HG02571 (cell line): Measurements from ENCODE around the gene ZNF143.
"Not testable (repeated sequence)": the region's sequence is repeated elsewhere in the genome, so short reads cannot be mapped to it uniquely, and the experiment has no call there.

Experiments used
- ATAC-seq: cut with Tn5 transposase; IDR thresholded peaks from one replicate; pipeline ENCODE4 v1.9.1; 2021; ENCODE audit warnings: mild to moderate bottlenecking, moderate library complexity; ENCODE audit not compliant: unreplicated experiment

ZNF143 gene

DNA sequence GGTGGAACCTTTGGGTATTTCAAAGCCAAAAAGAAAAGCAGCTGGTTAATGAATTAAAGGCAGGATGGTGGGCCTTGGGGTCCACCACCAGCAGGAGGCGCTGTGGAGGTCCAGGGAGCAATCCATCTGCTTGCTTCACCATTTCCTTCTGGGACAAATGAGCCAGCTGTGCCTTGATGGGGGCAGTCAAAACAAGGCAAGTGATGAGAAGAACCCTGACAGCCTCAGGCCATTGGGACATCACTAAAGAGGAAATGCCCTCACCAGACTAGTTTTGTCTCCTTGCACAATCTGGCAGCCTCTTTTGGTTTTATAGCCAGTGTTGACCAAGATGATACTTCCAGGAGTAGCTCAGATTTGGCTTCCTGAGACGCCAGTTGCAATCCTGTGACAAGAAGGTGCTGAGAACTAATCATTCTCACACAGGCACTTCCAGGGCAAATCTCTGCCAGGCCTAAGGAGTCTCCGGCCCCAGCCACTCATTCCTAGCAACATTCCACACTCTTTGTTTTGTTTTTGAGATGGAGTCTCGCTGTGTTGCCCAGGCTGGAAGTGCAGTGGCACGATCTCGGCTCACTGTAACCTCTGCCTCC is 74.5 kb downstream of the ZNF143 start:
- no peak for ATAC-seq

DNA sequence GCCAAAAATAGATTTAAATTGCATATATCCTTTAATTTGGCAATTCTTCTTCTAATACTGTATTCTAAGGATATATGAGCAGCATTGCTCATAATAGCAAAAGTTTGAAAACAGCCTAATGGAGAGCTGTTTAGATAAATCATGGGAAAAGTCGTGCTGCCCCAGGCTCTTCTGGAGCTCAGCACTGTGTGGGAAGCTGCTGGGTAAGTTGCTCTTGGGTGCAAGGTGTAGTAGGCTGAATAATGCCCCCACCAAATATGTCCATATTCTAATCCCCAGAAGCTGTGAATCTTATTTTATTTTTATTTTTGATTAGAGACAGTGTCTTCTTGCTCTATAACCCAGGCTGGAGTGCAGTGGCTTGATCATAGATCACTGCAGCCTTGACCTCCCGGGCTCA is 77.7 kb downstream of the ZNF143 start:
- no peak for ATAC-seq

DNA sequence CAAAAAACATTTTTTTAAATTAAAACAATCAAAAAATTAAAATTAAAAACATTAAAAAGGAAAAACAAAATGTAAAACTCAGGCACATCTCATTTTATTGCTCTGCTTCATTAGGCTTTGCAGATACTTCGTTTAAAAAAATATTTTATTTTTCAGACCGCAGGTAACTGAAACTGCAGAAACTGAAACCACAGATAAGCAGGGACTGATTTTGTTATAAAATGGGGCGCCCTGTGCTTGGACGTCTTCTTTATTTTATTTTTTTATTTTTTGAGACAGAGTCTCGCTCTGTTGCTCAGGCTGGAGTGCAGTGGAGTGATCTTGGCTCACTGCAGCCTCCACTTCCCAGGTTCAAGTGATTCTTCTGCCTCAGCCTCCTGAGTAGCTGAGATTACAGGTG is 88.4 kb downstream of the ZNF143 start:
- ATAC-seq = not testable (repeated sequence)

DNA sequence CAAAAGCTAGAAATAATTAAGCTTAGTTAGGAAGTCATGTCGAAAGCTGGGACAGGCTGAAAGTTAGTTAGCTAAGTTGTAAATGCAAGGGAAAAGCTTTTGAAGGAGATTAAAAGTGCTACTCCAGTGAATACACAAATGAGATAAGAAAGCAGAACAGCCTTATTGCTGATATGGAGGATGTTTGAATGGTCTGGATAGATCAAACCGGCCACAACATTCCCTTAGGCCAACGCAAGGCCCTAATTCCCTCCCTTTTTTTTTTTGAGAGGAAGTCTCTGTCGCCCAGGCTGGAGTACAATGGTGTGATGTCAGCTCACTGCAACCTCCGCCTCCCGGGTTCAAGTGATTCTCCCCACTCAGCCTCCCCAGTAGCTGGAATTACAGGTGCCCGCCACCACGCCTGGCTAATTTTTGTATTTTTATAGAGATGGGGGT is 89.4 kb downstream of the ZNF143 start:
- no peak for ATAC-seq

DNA sequence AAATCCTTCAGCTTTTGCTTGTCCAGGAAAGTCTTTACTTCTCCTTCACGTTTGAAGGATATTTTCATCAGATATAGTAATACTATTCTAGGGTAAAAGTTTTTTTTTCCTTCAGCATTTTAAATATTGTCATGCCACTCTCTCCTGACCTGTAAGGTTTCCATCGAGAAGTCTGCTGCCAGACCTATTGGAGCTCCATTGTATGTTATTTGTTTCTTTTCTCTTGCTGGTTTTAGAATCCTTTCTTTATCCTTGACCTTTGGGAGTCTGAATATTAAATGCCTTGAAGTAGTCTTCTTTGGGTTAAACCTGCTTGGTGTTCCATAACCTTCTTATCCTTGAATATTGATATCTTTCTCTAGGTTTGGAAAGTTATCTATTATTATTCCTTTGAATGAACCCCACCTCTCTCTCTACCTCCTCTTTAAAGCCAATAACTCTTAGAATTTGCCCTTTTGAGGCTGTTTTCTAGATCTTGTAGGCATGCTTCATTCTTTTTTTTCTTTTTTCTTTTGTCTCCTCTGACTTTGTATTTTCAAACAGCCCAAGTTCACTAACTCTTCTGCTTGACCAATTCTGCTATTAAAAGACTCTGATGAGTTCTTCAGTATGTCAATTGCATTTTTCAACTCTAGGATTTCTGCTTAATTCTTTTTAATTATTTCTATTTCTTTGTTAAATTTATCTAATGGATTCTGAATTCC is 100.6 kb downstream of the ZNF143 start:
- no peak for ATAC-seq

DNA sequence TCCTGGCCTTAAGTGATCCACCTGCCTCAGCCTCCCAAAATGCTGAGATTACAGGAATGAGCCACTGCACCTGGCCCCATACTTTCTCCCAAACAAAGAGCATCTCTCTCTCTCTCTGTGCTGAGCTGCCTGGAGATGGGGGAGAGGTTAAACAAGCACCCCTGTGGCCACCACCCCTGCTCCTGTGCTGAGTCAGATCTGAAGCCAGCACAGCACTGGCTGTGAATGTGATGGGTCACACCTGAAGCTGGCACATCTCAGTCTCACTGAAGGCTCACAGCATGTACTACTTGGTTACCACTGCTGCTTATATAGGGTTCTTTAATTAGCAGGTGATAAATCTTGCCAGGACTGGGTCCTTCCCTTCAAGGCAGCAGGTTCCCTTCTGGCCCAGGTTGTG is 101.9 kb downstream of the ZNF143 start:
- no peak for ATAC-seq

- ATAC-seq = no peak
Measured at GRCh38 chr11:9563196-9563730, 102.5 kb downstream of the ZNF143 start.

DNA sequence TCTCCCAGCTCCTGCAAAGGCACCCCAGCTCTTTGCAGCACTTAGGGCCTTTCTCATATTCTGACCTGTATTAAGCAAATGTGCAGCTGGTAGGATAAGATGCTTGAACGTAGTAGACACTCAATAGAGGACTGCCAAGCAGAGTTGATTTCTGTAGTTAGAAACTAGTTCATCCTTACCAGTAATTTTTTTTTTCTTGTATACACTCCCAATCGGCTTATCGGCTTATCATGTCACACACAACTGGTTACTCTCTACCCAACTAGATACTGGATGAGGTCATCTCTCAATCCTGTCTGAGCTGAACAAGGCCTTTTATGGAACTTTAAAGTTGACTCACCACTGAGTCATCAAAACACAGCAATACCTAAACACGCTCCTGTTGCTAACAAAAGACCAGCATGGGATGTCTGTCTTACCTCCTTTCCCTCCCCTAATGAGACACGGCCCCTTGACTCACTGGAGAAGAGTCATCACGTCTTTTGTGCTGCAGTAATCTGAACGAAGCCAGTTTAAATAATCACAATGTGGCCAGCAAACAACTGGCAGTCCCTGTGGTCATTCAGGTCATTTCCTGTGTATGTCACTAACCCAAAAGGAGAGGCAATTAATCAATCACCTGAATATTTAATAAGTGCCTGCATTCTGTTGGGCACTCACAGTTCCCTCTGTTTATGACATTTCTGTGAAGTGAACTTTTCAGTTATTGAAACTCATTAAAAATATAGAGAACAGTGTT is 105.2 kb downstream of the ZNF143 start:
- peak; percentile 94 for ATAC-seq

- ATAC-seq = no peak
Measured at GRCh38 chr11:9566561-9567063, 105.8 kb downstream of the ZNF143 start.

DNA sequence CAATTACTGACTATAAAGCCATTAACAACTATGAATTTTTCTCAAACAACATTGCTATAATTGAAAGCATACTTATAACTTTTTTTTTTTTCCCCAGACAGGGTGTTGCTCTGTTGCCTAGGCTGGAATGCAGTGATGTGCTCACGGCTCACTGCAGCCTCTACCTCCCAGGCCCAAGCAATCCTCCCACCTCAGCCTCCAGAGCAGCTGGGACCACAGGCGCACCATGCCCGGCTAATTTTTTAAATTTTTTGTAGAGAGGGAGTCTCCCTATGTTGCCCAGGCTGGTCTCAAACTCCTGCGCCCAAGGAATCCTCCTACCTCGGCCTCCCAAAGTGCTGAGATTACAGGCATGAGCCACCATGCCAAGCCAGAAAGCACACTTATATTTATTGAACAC is 106.6 kb downstream of the ZNF143 start:
- ATAC-seq = no peak

DNA sequence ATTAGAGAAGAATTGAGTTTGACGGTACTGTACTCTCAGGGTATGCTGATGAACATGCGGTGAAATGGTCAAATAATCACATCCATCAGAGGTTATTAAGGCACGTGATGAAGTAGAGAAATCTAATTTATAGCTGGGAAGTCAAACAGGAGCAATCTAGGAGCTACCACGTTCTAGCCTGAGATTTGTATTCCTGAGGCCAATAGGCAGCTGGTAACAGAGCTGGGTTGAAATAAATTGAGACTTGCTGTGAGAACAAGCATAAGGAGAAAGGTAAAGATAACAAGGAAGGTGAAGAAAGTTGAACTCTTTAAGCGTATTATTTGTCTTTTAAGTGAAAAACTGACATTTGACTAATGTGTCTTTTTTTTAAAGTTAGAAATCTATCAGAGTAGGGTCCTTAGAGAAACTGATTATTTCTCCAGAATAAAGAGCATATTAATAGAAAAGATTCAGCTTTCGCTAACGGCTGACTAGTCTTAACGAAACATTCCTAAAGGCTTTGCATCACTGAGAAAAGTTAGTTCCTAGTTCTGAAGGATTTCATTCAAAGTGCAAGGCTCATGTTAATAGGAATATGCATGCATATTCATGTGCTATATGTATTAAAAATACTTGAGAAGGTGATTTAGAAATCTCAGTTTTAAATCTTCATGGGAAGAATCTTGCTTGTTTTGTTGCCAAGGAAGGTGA is 107.5 kb downstream of the ZNF143 start:
- no peak for ATAC-seq

- ATAC-seq = no peak
Measured at GRCh38 chr11:9568854-9569587, 108.2 kb downstream of the ZNF143 start.

DNA sequence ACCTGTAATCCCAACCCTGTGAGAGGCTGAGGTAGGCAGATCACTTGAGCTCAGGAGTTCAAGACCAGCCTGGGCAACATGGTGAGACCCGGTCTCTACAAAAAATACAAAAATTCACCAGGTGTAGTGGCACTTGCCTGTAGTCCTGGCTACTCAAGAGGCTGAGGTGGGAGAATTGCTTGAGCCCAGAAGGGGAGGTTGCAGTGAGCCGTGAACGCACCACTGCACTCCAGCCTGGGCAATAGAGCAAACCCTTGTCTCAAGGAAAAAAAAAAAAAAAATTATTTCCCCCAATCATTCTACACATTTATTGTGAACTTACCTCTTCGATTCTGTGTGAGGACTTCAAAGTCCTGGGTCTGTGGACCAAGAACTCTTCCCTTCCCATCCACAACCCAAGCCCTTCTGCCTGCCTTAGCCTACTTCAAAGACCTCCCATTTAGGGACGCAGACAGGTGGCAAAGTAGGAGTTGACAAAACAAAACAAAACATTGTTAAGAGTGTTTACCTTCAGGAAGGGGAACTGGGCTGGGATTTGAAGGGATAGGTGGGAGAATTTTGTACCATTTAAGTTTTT is 108.9 kb downstream of the ZNF143 start:
- ATAC-seq = no peak

- no peak for ATAC-seq
Measured at GRCh38 chr11:9570313-9571025, 109.7 kb downstream of the ZNF143 start.

- no peak for ATAC-seq
Measured at GRCh38 chr11:9571071-9571762, 110.4 kb downstream of the ZNF143 start.

DNA sequence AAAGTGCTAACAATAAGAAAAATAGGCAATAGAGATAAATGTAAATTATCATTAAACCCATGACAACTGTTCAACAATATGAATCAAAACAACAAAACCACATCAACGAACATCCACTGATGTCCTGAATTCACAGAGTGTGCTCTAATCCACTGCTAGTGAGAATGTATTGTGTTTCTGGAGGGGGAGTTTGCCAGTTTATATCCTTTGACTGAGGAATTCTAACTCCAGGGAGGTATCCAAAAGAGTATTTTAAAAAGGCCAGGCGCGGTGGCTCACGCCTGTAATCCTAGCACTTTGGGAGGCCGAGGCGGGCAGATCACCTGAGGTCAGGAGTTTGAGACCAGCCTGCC is 110.9 kb downstream of the ZNF143 start:
- no peak for ATAC-seq

DNA sequence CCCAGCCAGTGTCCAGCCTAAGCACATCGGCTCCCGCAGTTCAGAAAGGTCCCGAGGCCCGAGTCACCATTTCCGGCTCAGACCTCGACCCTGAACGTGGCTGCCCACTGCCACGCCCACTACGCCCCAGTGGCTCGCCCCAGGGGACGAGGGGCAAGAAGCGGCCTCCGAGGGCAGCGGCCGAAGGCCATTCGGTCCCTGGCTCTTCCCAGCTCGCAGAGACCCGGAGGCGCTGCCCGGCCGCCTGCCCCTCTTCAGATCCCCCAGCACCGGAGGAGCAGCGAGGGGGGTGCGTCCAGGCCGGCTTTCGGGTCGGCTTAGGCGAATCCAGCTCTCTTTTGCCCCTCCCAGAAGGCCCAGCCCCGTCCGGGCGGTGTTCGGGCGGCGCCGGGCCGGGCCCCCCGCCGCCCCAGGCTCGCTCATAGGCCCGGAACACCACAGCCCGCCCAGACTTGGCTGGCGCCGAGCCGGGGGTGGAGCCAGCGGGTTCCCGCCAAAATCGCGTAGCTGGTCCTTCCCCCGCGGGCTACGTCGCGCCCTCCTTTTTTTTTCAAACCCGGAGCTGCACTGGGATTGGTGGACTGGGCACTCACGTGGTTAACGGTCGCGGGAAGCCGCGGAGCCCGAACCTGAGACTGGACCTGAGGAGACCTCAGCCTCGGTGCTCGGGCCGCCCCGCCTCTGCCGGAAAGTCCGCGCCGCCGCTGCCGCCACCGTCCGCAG is 112.4 kb downstream of the ZNF143 start, which contains the start of gene WEE1:
WEE1 (plus strand) TSS at position 619 of the 723 bp plus-strand sequence. CDS start 264 bp downstream, outside the sequence.
- peak; percentile 81 for ATAC-seq
